CD14-positive monocyte (primary cell): ENCODE data around the gene WFDC1. TPM values are rescaled to one million over a fixed set of nuclear protein-coding genes. Genes with fewer than 3 reads are reported as not detected.

Experiments
- DNase-seq, 3 donors: peaks; one replicate each; pipeline ENCODE4 v3.0.0-alpha.2; 2011 to 2022
- H2AFZ ChIP-seq: 2 replicates; pipeline ENCODE4 v1.6.0; 2012; ENCODE audit warnings: mild to moderate bottlenecking, low read depth, low read length, inconsistent platforms; ENCODE audit not compliant: insufficient read depth, poor library complexity, severe bottlenecking
- H3K27ac ChIP-seq, 2 donors: 1 replicate in 1 of 2; 2 replicates in 1 of 2; pipeline ENCODE4 v1.5.1; 2012 to 2013; ENCODE audit warnings: low read length in 2 of 2, control low read depth in 1 of 2, inconsistent platforms in 1 of 2, low read depth in 1 of 2, mild to moderate bottlenecking in 1 of 2
- H3K27me3 ChIP-seq, 2 donors: one replicate each; pipeline versions ENCODE4 v1.6.0 to v1.6.1; 2011 to 2013; ENCODE audit warnings: low read length in 2 of 2; ENCODE audit not compliant: control insufficient read depth in 2 of 2, insufficient read depth in 2 of 2
- H3K36me3 ChIP-seq, 2 donors: replicated peaks in 1 of 2; 1 replicate in 1 of 2; 2 replicates in 1 of 2; pipeline versions ENCODE4 v1.5.1 to v1.6.1; 2012 to 2013; ENCODE audit warnings: low read length in 2 of 2, control low read depth in 1 of 2, inconsistent platforms in 1 of 2, mild to moderate bottlenecking in 1 of 2; ENCODE audit not compliant: insufficient read depth in 2 of 2, control insufficient read depth in 1 of 2
- H3K4me1 ChIP-seq, 2 donors: 1 replicate in 1 of 2; 2 replicates in 1 of 2; pipeline versions ENCODE4 v1.5.1 to v1.6.1; 2012 to 2013; ENCODE audit warnings: low read length in 2 of 2, control low read depth in 1 of 2, inconsistent platforms in 1 of 2, mild to moderate bottlenecking in 1 of 2, moderate library complexity in 1 of 2; ENCODE audit not compliant: insufficient read depth in 2 of 2, control insufficient read depth in 1 of 2
- H3K4me2 ChIP-seq: replicated peaks from 2 replicates; pipeline ENCODE3; 2012; ENCODE audit warnings: low read length, moderate library complexity, mild to moderate bottlenecking; ENCODE audit not compliant: poor library complexity, severe bottlenecking; ENCODE audit errors: extremely low read depth
- H3K4me3 ChIP-seq, 3 experiments: fragments of 200-600 bp in 1 of 3; sonication (generic) in 1 of 3; replicated peaks in 1 of 3; 1 replicate in 2 of 3; 2 replicates in 1 of 3; pipeline ENCODE4 v1.5.1; 2011 to 2013; ENCODE audit warnings: low read length in 3 of 3, mild to moderate bottlenecking in 3 of 3, control low read depth in 2 of 3, low read depth in 2 of 3, inconsistent platforms in 1 of 3, moderate library complexity in 1 of 3
- H3K79me2 ChIP-seq: 2 replicates; pipeline ENCODE4 v1.6.0; 2012; ENCODE audit warnings: mild to moderate bottlenecking, control low read depth, inconsistent platforms, low read length, moderate library complexity; ENCODE audit not compliant: insufficient read depth
- H3K9ac ChIP-seq: 2 replicates; pipeline ENCODE4 v1.6.0; 2017; ENCODE audit warnings: low read length, mild to moderate bottlenecking; ENCODE audit not compliant: insufficient read depth, poor library complexity, severe bottlenecking
- H3K9me3 ChIP-seq, 2 donors: replicated peaks in 1 of 2; 1 replicate in 1 of 2; 2 replicates in 1 of 2; pipeline versions ENCODE4 v1.5.1 to v1.6.1; 2012 to 2013; ENCODE audit warnings: low read length in 2 of 2, control low read depth in 1 of 2; ENCODE audit not compliant: control insufficient read depth in 1 of 2, insufficient read depth in 1 of 2
- H4K20me1 ChIP-seq: 2 replicates; pipeline ENCODE4 v1.6.0; 2012; ENCODE audit warnings: mild to moderate bottlenecking, low read length, control low read depth, moderate library complexity; ENCODE audit not compliant: insufficient read depth
- H3K27ac Mint-ChIP-seq, 7 donors: one replicate each; pipeline ENCODE4 v1.8.0; 2020; ENCODE audit warnings: mild to moderate bottlenecking in 7 of 7, mixed read lengths in 7 of 7, moderate library complexity in 6 of 7, inconsistent platforms in 2 of 7
- H3K27me3 Mint-ChIP-seq, 3 donors: one replicate each; pipeline ENCODE4 v1.8.0; 2021 to 2022; ENCODE audit warnings: low read depth in 3 of 3, mild to moderate bottlenecking in 3 of 3, mixed read lengths in 3 of 3, moderate library complexity in 3 of 3, inconsistent platforms in 1 of 3
- H3K36me3 Mint-ChIP-seq, 2 donors: one replicate each; pipeline ENCODE4 v1.8.0; 2020; ENCODE audit warnings: mixed read lengths in 2 of 2, inconsistent platforms in 1 of 2, mild to moderate bottlenecking in 1 of 2
- H3K4me1 Mint-ChIP-seq: one replicate; pipeline ENCODE4 v1.8.0; 2020; ENCODE audit warnings: mild to moderate bottlenecking, mixed read lengths
- H3K4me3 Mint-ChIP-seq, 2 donors: one replicate each; pipeline ENCODE4 v1.8.0; 2020; ENCODE audit warnings: mild to moderate bottlenecking in 2 of 2, mixed read lengths in 2 of 2, moderate library complexity in 1 of 2
- H3K9me3 Mint-ChIP-seq, 7 donors: one replicate each; pipeline ENCODE4 v1.8.0; 2020 to 2022; ENCODE audit warnings: mixed read lengths in 7 of 7, mild to moderate bottlenecking in 6 of 7, moderate library complexity in 6 of 7, inconsistent platforms in 2 of 7
- CTCF ChIP-seq: fragments of 200-600 bp; IDR thresholded peaks from one replicate; pipeline ENCODE4 v1.8.0; 2022; ENCODE audit warnings: antibody characterized with exemption, mild to moderate bottlenecking
- WGBS: methylation state at CpG from one replicate; pipeline ENCODE4 v1.1.5; 2013; ENCODE audit warnings: missing lambda C conversion rate; ENCODE audit not compliant: insufficient coverage; 5-methylcytosine and 5-hydroxymethylcytosine counted together
- intact Hi-C, 2 donors: fragments of 100-400 bp; cut with micrococcal nuclease; formaldehyde crosslinking; loops; one replicate each; pipeline versions ENCODE4 v1.15.0 to v1.15.1; 2023
- polyA plus RNA-seq, 3 donors: library from polyadenylated mRNA; depleted of rRNA in 1 of 3; unstranded in 2 of 3; stranded (reverse) in 1 of 3; fragments of 300-500 nt in 2 of 3; fragments of >200 nt in 1 of 3; fragmentation: Illumina TruSeq in 2 of 3; gene quantifications; 1 replicate in 2 of 3; 2 replicates in 1 of 3; pipeline ENCODE4 v1.2.3, GENCODE V29; 2012 to 2021

The WFDC1 gene
- polyA plus RNA-seq, 3 donors, result not detected

DNA sequence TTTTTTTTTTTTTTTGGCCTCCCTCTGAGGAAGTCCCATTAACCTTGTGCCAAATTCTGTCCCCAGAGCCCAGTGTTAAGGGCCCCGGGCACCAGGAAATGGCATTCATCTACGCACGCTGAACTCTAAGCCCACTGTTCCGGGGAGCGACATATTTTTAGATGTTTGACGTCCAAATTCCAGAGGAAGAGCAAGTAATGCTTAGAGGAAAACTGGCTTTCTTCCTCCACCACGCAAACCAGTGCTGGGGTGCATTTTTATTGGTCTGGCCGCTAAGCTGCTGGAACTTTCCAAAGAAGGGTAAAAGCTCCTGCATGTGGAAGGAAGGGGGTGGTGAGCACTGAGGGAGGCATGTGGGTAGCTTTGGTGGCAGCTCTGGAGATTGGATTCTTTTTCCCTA, 8.3 kb downstream of the WFDC1 start:
- Histone ChIP-seq H3K36me3 (no peaks in the 10 kb centered on the region), H3K4me2 (no peak overlapping the region), H3K79me2 (no peaks in the 10 kb centered on the region), H3K9me3 (no peaks in the 10 kb centered on the region), H3K27ac (no peak overlapping the region), H3K4me1 (no peaks in the 10 kb centered on the region), H4K20me1 (no peaks in the 10 kb centered on the region), H3K9ac (no peak overlapping the region), H3K4me3 (no peak overlapping the region), H3K27me3 (no peaks in the 10 kb centered on the region), H2AFZ (no peak overlapping the region)
- H3K36me3 Mint-ChIP-seq, result no peaks in the 10 kb centered on the region
- 86% methylated on average over 1 of the region's 8 CpGs for WGBS
- H3K27me3 Mint-ChIP-seq, result peaks cover under 1 to 3% (median 2%) of the 10 kb centered on the region in 3 donors
- H3K9me3 Mint-ChIP-seq, result no peaks in the 10 kb centered on the region
- H3K4me1 Mint-ChIP-seq, result no peaks in the 10 kb centered on the region
- TF ChIP-seq CTCF, result no peak
- no peak for DNase-seq
- H3K27ac Mint-ChIP-seq, result no peak overlapping the region
- no peak overlapping the region for H3K4me3 Mint-ChIP-seq
- intact Hi-C loops, result no loop called here

- H3K27ac Mint-ChIP-seq, result no peak overlapping the region
- TF ChIP-seq CTCF, result no peak
- no peak overlapping the region for H2AFZ ChIP-seq
- peaks cover 2 to 4% (median 3%) of the 10 kb centered on the region in 3 donors for H3K27me3 Mint-ChIP-seq
- no peaks in the 10 kb centered on the region for H3K36me3 ChIP-seq
- no peak overlapping the region for H3K9ac ChIP-seq
- intact Hi-C loops, result no loop called here
- H3K4me3 ChIP-seq, result no peak overlapping the region
- H3K36me3 Mint-ChIP-seq, result no peaks in the 10 kb centered on the region
- no peaks in the 10 kb centered on the region for H3K27me3 ChIP-seq
- DNase-seq, result no peak
- H3K27ac ChIP-seq, result no peak overlapping the region
- no peak overlapping the region for H3K4me3 Mint-ChIP-seq
- 63% methylated on average over 2 of the region's 7 CpGs for WGBS
- no peak overlapping the region for H3K4me2 ChIP-seq
- H3K4me1 Mint-ChIP-seq, result no peaks in the 10 kb centered on the region
- no peaks in the 10 kb centered on the region for H3K4me1 ChIP-seq
- no peaks in the 10 kb centered on the region for H3K79me2 ChIP-seq
- H3K9me3 Mint-ChIP-seq, result no peaks in the 10 kb centered on the region
- no peaks in the 10 kb centered on the region for H3K9me3 ChIP-seq
- no peaks in the 10 kb centered on the region for H4K20me1 ChIP-seq
Observed at GRCh38 chr16:84303516-84303915, 8.8 kb downstream of the WFDC1 start.
